Measurements from ENCODE around the gene CTNNA2.

The CTNNA2 gene

DNA sequence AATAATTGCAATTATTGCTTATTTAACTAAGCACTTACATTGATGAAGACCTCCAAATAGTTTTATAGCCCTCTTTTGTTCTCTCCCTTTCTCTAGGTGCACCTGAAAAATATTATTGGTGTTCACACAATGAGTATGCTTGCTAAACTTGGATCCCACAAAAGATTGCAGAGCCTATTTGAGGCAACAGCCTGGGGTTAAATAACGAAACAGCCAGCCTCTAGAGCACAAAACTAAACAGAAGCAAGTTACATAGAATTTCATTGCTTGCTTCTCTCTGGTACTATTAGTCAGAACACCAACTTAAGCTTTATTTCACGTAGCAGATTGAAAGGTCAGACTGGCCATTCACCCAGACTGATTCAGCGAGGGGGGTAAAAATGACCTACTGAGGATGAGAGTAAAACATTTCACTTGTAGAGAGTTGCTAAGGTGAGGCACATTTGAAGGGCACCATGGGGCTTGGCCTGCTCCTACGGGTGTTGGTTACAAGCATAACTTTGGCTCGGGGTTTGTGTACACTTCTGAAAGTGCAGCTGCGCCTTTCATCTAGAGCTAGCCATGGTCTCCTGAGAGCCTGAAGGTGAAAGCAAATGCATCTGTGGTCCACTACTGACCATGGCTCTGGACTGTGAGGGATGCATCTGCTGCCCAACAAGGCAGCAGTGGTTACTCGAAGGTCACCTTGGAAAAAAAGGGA, 1016.8 kb downstream of the CTNNA2 start:
- DNase-seq = no peak

- DNase-seq = no peak
These were observed 1017.7 kb downstream of the CTNNA2 start for GRCh38 chr2:80530442-80531064.

- DNase-seq = no peak
These were observed 1018.5 kb downstream of the CTNNA2 start for GRCh38 chr2:80531319-80531718.

DNA sequence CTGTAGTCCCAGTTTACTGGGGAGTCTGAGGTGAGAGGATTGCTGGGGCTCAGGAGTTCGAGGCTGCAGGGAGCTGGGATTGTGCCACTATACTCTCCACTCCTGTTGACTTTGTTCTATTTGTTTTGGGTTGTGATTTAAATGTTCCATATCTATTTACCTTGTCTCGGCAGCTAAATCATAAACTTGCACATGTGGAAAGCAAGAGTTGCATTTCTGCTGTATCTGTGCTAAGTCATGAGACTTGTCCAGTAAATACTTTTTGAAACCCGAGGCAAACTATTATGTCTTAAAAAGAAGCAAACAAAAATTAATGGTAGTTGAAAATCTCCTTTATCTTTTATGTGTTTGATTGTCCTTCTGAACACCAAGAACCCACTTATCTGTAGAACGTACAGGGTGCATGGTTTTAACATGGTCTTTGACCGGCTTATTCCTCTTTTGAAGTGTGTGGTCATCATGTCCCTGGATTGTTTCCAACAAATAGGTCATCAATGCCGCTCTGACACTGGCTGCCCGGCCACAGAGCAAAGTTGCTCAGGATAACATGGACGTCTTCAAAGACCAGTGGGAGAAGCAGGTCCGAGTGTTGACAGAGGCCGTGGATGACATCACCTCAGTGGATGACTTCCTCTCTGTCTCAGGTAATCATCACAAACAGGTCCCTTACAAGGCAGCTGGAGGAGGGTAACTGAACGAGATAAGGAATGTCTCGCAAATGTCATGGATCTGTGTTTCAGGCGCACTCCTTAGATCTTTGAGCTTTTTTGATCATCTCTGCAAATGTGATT, 1032.8 kb downstream of the CTNNA2 start:
- no peak for DNase-seq

DNA sequence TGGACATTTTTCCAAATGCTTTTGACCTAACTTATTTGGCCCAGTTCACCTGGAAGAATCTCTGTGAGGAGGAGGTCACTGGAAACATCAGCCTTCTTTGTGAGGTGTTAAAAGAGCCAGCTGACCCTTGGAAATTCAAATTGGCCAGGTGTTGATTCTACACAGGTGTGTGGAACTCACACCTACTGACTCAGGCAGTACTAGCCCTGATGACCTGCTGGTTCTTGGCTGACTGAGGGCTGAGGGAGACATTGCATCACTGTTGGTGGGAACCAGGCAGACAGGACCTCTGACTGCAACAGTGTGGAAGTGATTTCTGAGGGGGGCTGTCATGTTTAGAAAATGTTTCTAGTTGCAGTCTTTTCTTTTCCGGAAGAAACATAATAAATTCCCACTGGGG, 1033.9 kb downstream of the CTNNA2 start:
- no peak for DNase-seq

GRCh38 chr2:80547344-80547743, 1034.5 kb downstream of the CTNNA2 start:
- DNase-seq = no peak

DNA sequence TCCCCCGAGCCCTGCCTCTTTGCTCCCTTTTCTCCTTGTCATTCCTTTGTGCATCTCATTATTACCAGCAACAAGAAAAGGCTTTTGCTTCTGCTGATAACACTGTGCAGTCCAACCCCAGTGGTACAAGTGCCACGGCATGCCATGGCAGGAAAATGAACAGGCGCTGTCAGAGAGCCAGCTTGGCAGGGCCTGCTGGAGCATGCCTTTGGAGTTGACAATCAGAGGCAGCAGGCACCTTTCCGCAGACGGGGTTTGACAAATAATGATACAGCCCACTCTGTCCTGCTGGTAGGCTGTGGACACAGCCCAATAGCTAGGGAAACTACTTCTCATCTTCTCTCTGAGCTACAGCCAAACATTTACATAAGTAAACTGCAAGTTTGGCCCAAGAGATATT, 1035.6 kb downstream of the CTNNA2 start:
- DNase-seq = no peak

- no peak for DNase-seq
These were observed 1037.0 kb downstream of the CTNNA2 start for GRCh38 chr2:80549901-80550300.

- no peak for DNase-seq
These were observed 1047.5 kb downstream of the CTNNA2 start for GRCh38 chr2:80560326-80560725.

DNA sequence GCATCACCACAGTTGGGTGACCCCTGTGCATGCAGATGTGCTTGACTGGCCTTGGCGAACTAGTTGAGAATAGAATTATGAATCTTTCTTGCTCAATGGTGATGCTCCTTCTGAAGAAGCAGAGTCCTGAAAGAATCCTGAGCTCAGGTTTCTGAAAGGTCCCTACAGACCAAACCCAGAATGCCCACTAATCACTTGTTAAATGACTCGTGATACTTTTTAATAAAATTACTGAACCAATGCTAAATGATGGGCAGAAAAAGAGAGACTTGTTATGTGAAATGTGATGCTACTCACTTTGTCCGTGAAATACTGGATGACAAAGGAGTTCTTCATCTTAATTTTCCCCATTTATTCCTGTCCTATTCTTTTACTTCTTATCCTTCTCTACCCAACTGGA, 1055.2 kb downstream of the CTNNA2 start:
- no peak for DNase-seq

DNA sequence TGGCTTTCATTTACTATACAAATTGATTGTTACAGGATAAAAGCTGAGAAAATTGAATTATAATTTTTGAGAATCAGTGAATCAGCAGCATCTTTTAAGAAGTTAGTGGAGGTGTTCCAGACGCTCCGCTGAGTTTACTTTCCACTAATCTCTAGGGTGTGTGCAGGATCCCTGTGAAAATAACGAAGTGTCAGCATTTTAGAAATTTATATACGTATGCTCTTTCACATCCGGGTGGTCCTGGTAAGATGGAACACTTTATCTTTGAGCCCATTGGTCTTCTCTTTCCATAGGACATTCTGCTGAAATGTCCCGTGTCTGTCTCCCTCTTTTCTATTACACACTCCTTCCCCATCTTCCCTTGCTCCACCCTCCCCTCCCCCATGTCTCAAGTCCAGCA, 1060.3 kb downstream of the CTNNA2 start:
- no peak for DNase-seq

DNA sequence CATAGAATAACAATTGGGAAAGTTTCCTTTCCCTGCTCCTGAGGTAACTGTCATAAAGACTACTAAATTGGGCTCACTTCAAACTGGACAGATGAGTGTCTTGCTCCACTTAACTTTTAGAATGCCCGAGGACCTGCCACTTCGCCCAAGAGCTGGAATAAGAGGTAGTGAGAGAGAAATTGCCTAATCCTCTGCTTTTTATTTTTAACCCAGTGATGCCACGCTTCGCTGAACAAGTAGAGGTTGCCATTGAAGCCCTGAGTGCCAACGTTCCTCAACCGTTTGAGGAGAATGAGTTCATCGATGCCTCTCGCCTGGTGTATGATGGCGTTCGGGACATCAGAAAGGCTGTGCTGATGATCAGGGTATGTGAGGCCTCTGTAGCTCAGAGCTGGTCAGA, 1061.1 kb downstream of the CTNNA2 start:
- no peak for DNase-seq

- no peak for DNase-seq
These were observed 1066.9 kb downstream of the CTNNA2 start for GRCh38 chr2:80579756-80580155.

GRCh38 chr2:80591233-80591632, 1078.4 kb downstream of the CTNNA2 start:
- DNase-seq = no peak

- DNase-seq = no peak
These were observed 1079.3 kb downstream of the CTNNA2 start for GRCh38 chr2:80592106-80592505.

DNA sequence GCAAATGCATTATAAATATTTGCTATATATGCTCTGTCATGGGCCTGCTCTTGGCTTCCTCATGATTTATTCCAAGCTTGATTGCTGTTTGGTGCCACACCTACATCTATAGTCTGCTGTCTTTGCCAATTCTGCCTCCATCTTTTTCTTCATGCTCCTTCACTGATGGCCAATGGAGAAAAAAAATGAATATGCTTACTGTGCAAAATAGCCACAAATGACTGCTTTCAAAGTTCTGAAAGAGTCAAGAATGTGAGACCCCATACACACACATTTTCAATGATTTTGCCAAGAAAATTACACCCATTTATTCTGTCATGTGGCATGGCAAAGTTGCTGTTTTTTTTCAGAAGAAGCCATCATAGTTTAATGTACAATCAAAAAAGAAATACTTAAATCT, 1097.3 kb downstream of the CTNNA2 start:
- no peak for DNase-seq

GRCh38 chr2:80621656-80622055, 1108.8 kb downstream of the CTNNA2 start:
- DNase-seq = no peak

GRCh38 chr2:80624062-80624461, 1111.2 kb downstream of the CTNNA2 start:
- DNase-seq = no peak

DNA sequence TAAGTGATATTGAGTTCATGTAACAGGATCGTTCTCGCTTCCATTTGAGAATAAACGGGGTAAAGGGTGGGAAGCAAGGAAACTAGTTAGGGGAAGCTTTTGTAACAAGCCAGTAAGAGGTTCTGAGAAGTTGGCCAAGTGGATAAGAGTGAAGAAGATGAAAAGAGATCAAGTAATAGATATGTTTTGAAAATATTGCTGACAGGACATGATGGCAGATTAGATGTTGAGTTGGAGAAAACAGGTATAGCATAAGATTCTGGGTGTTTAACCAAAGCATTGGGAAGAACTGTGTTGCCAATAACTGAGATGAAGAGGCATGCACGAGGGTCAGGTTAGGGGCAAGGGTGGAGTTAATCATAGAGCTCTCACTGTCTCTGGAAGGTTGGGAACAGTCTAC, 1121.7 kb downstream of the CTNNA2 start:
- no peak for DNase-seq

DNA sequence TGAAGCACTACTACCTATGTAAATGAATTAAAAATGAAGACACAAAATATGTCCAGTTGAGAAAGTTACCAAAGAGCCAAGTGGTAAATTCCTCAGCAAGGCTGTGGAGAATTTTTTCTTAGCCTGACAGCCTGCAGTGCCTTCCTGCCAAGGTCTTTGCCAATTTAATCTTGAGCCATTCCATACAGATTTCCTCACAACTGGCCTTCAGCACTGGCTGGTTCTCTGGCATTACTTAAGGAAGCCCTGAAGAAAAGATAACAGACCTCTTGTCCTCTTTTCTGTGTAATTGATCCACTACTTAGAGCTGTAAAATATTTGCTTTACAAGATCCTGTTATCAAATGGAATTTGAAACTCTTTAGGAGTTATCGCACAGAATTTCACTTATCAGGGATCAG, 1125.9 kb downstream of the CTNNA2 start:
- no peak for DNase-seq

- no peak for DNase-seq
These were observed 1129.6 kb downstream of the CTNNA2 start for GRCh38 chr2:80642465-80642864.

DNA sequence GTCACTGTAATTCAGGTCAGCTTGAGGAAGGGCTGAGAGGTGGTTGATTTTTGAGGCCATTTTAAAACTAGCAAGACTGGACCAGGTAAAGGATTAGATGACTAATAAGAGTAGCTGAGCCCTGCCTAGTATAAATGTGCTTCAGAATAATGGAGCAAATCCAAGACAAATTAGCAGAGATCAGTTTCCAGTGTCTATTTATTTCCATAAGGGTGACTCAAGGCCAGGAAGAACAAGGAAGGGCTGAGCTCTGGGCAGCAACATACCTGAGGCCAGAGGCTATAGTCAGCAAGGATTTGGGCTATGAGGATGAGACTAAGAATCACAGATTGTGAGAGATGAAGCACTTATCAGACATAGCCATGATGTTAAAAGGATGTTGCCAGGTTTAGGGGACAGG, 1130.7 kb downstream of the CTNNA2 start:
- no peak for DNase-seq

DNA sequence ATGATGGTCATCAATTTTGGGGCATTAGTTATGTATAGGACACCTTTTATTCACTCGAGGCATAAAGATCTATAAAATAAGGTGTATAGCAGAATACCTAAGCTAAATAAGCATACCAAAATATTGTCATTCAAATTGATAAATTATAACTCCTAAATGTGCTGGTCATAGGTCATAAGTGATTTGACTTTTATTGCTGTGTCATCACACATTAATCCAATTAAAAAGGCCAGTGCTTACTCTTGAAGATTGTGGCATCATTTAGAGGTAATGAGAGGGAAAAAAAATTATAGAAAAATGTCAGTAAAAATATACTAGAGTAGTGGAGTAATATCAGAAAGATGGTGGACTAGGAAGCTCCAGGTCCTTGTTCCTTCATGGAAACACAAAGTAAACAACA, 1138.6 kb downstream of the CTNNA2 start:
- DNase-seq = no peak

DNA sequence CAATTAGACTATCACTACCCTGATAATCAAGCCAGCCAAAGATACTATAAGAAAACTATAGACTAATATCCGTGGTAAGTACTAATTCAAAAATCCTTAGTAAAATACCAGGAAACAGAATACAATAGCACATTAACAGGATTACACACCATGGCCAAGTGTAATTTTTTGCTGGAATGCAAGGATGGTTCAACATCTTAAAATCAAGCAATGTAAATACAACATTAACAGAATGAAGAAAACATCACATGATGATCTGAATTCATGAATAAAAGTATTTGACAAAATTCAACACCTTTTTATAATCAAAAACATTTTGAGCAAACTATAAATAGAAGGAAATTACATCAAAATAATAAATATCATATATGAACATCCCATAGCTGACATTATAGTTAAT, 1142.4 kb downstream of the CTNNA2 start:
- no peak for DNase-seq

Measured in activated effector memory CD4-positive, alpha-beta T cell treated with Interleukin-2 at 50 U/mL for 16 hours (primary cell).